DND-41 (cell line): ENCODE results near the gene POLA1.

Experiments
- EZH2 ChIP-seq: IDR thresholded peaks from 3 replicates; pipeline ENCODE4 v1.6.1; 2012; ENCODE audit warnings: borderline replicate concordance, low read depth, mild to moderate bottlenecking, moderate library complexity, low read length, inconsistent platforms; ENCODE audit not compliant: severe bottlenecking
- TF ChIP-seq, protein P1 (sequence below): IDR thresholded peaks from 2 replicates; pipeline ENCODE4 v1.5.1; 2012; ENCODE audit warnings: borderline replicate concordance, low read length, moderate library complexity, mild to moderate bottlenecking; ENCODE audit not compliant: poor library complexity, severe bottlenecking; ENCODE audit errors: extremely low read depth

- no peak for TF ChIP-seq EZH2
- TF ChIP-seq, protein P1, sequence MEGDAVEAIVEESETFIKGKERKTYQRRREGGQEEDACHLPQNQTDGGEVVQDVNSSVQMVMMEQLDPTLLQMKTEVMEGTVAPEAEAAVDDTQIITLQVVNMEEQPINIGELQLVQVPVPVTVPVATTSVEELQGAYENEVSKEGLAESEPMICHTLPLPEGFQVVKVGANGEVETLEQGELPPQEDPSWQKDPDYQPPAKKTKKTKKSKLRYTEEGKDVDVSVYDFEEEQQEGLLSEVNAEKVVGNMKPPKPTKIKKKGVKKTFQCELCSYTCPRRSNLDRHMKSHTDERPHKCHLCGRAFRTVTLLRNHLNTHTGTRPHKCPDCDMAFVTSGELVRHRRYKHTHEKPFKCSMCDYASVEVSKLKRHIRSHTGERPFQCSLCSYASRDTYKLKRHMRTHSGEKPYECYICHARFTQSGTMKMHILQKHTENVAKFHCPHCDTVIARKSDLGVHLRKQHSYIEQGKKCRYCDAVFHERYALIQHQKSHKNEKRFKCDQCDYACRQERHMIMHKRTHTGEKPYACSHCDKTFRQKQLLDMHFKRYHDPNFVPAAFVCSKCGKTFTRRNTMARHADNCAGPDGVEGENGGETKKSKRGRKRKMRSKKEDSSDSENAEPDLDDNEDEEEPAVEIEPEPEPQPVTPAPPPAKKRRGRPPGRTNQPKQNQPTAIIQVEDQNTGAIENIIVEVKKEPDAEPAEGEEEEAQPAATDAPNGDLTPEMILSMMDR, result no peak
These were observed 271.7 kb downstream of the POLA1 start for GRCh38 chrX:24965372-24965771.
